Smooth muscle cell (in vitro differentiated cells): ENCODE results near the gene NCKAP5. TPM values are rescaled to one million over a fixed set of nuclear protein-coding genes. Genes with fewer than 3 reads are reported as not detected.

Experiments
- DNase-seq: peaks from one replicate; lab custom pipeline; 2025; ENCODE audit not compliant: unreplicated experiment; lab: John Stamatoyannopoulos, UW
- H2AFZ ChIP-seq: fragments of 200-600 bp; sonication (generic); 2 replicates; pipeline ENCODE4 v1.6.0; 2016; ENCODE audit warnings: antibody characterized with exemption, low read depth, mild to moderate bottlenecking
- H3F3A ChIP-seq: fragments of 200-600 bp; sonication (generic); 2 replicates; pipeline ENCODE4 v1.6.0; 2017; ENCODE audit warnings: antibody characterized with exemption, low read depth
- H3K27ac ChIP-seq: fragments of 200-600 bp; sonication (generic); 2 replicates; pipeline ENCODE4 v1.5.1; 2016; ENCODE audit warnings: low read depth, mild to moderate bottlenecking
- H3K27me3 ChIP-seq: fragments of 200-600 bp; sonication (generic); 2 replicates; pipeline ENCODE4 v1.6.1; 2016; ENCODE audit warnings: low read depth, mild to moderate bottlenecking
- H3K36me3 ChIP-seq: fragments of 200-600 bp; sonication (generic); 2 replicates; pipeline ENCODE4 v1.5.1; 2016; ENCODE audit warnings: low read depth
- H3K4me1 ChIP-seq: fragments of 200-600 bp; sonication (generic); 2 replicates; pipeline ENCODE4 v1.5.1; 2016; ENCODE audit warnings: low read depth
- H3K4me2 ChIP-seq: fragments of 200-600 bp; sonication (generic); 2 replicates; pipeline ENCODE4 v1.6.0; 2016; ENCODE audit warnings: mild to moderate bottlenecking
- H3K4me3 ChIP-seq: fragments of 200-600 bp; sonication (generic); 2 replicates; pipeline ENCODE4 v1.5.1; 2016; ENCODE audit warnings: mild to moderate bottlenecking
- H3K79me2 ChIP-seq: fragments of 200-600 bp; sonication (generic); 2 replicates; pipeline ENCODE4 v1.6.0; 2016; ENCODE audit warnings: low read depth, mild to moderate bottlenecking
- H3K9ac ChIP-seq: fragments of 200-600 bp; sonication (generic); 2 replicates; pipeline ENCODE4 v1.6.0; 2016; ENCODE audit warnings: low read depth
- H3K9me3 ChIP-seq: fragments of 200-600 bp; sonication (generic); replicated peaks from 2 replicates; pipeline ENCODE4 v1.5.1; 2016; ENCODE audit warnings: low read depth
- H4K20me1 ChIP-seq: fragments of 200-600 bp; sonication (generic); 2 replicates; pipeline ENCODE4 v1.6.0; 2016; ENCODE audit warnings: low read depth
- WGBS: methylation state at CpG from one replicate; pipeline ENCODE4 v1.1.7; 2016; ENCODE audit warnings: low lambda C conversion rate; 5-methylcytosine and 5-hydroxymethylcytosine counted together
- polyA plus RNA-seq: library from polyadenylated mRNA; unstranded; fragments of >200 nt; fragmentation: Nextera tagmentation; extraction: Ambion mirVana; gene quantifications from 2 replicates; pipeline ENCODE4 v1.2.1, GENCODE V29; 2016
- total RNA-seq: library from RNA; depleted of rRNA; stranded (reverse); fragments of >200 nt; gene quantifications from 2 replicates; pipeline ENCODE4 v1.2.3, GENCODE V29; 2014
- TF ChIP-seq, protein P1 (sequence below): fragments of 200-600 bp; sonication (generic); IDR thresholded peaks from 2 replicates; pipeline ENCODE4 v1.5.1; 2017; ENCODE audit warnings: borderline replicate concordance, mild to moderate bottlenecking, antibody characterized with exemption; ENCODE audit not compliant: insufficient read depth, poor library complexity, severe bottlenecking

The NCKAP5 gene
- total and polyA plus RNA-seq, 2 experiments from 2014 or later, result 4.6 to 9.5 TPM

DNA sequence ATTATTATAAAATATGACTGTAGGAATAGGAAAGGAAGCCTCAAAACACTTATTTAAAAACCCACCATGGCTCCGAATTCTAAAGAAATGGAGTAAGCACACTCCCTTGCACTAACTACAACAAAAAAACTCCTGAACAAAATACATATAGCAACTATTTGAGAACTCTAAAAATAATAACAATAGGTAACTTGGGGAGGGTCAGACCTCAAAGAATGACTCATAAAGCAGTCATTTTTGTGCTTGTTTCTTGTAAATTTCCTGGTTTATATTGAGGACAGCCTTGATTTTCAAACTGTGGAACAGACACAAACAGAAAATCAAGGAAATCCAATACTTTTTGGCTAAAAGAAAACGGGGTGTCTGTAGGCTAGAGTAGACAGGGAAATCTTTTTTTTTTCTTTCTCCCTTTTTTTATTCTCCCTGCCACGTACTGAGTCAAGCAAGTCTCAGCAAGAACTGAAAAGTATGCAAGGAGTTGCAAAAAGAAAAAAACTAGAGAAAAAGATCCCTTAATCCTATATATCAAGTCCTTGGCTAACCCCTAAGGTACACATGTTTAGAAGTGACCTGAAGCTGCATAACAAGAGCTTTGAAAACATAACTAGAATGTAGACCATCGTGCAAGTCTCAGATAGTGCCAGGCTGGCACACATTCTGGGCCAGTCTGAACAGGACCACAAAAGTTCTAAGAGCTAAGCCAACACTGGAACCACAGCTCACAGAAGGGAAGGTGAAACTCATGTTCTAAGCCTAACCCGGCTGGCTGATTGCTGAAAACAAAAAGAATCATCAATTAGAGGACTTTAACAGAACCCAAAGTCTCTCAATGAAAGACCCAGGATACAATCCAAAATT is 495.2 kb downstream of the NCKAP5 start:
- TF ChIP-seq, protein P1, sequence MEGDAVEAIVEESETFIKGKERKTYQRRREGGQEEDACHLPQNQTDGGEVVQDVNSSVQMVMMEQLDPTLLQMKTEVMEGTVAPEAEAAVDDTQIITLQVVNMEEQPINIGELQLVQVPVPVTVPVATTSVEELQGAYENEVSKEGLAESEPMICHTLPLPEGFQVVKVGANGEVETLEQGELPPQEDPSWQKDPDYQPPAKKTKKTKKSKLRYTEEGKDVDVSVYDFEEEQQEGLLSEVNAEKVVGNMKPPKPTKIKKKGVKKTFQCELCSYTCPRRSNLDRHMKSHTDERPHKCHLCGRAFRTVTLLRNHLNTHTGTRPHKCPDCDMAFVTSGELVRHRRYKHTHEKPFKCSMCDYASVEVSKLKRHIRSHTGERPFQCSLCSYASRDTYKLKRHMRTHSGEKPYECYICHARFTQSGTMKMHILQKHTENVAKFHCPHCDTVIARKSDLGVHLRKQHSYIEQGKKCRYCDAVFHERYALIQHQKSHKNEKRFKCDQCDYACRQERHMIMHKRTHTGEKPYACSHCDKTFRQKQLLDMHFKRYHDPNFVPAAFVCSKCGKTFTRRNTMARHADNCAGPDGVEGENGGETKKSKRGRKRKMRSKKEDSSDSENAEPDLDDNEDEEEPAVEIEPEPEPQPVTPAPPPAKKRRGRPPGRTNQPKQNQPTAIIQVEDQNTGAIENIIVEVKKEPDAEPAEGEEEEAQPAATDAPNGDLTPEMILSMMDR, result no peak
- no peaks in the 10 kb centered on the region for H3K9me3 ChIP-seq
- no peak overlapping the region for H3K27ac ChIP-seq
- H3K79me2 ChIP-seq, result no peaks in the 10 kb centered on the region
- H3K9ac ChIP-seq, result no peak overlapping the region
- no peaks in the 10 kb centered on the region for H3F3A ChIP-seq
- no peaks in the 10 kb centered on the region for H3K36me3 ChIP-seq
- no peak overlapping the region for H3K4me2 ChIP-seq
- no peaks in the 10 kb centered on the region for H3K27me3 ChIP-seq
- H3K4me3 ChIP-seq, result no peak overlapping the region
- WGBS, result 76% methylated on average over 5 of the region's 5 CpGs
- H4K20me1 ChIP-seq, result peaks cover 3% of the 10 kb centered on the region
- H3K4me1 ChIP-seq, result no peaks in the 10 kb centered on the region
- DNase-seq, result no peak
- no peak overlapping the region for H2AFZ ChIP-seq

DNA sequence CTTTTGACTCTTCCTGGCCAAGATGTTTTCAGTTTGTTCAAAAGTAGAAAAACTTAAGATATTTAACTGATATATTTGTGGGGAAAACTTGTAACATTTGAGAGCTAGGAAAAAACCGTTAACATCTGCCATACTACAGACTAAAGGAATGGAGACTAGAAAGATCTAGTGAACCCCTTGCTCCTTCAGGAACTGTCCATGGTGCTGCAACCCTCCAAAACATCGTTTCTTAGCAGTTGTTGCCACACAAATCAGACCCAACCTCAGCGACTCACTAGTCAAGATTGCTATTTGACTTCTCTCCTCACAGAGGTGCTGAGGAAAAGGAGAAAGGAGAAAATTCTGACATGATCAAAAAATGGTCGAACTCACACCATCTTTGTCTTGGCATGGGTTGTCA is 504.5 kb downstream of the NCKAP5 start:
- H3K27ac ChIP-seq, result no peak overlapping the region
- no peaks in the 10 kb centered on the region for H3K4me1 ChIP-seq
- no peak for DNase-seq
- H4K20me1 ChIP-seq, result peaks cover 21% of the 10 kb centered on the region
- H3K4me2 ChIP-seq, result no peak overlapping the region
- 28% methylated on average over 4 of the region's 4 CpGs for WGBS
- H3K4me3 ChIP-seq, result no peak overlapping the region
- H3K36me3 ChIP-seq, result no peaks in the 10 kb centered on the region
- no peaks in the 10 kb centered on the region for H3K27me3 ChIP-seq
- no peaks in the 10 kb centered on the region for H3F3A ChIP-seq
- no peaks in the 10 kb centered on the region for H3K79me2 ChIP-seq
- no peak overlapping the region for H3K9ac ChIP-seq
- no peak overlapping the region for H2AFZ ChIP-seq
- TF ChIP-seq, protein P1, result no peak
- no peaks in the 10 kb centered on the region for H3K9me3 ChIP-seq

DNA sequence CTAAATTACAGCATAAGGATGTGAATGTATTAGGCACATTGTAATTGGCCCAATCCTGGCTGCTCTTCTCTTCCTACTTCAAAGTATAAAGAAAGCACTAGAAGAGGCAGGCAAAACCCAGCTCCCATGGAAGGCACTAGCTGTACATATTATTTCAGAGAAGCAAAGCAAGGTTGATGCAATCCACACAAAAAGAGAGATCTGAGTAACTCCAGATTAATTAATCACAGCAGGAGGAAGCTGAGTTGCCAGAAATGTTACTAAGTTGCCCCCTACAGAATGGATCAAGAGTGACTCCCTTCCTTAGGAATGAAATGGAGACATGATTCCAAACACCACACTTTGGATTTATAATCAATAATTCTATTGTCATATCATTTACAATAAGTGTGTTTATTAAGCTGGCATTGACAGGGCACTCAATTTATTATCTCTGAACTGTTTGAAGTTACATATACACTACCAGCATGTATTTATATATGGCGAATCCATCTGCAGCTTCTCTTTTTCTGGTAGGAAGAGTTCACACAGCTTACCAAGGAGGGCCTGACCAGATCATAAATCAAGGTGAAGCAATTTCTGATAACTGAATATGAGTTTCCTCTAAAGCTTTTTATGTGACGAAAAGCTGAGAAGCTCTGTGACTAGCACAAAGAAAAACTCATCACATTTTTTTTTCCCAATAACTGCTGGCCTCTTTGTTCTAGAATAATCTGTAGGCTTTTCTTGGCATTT is 505.2 kb downstream of the NCKAP5 start:
- Histone ChIP-seq H3K4me3 (no peak overlapping the region), H3K4me1 (no peaks in the 10 kb centered on the region), H3K27ac (no peak overlapping the region), H3K36me3 (no peaks in the 10 kb centered on the region), H3K9ac (no peak overlapping the region), H3K4me2 (no peak overlapping the region), H3K27me3 (no peaks in the 10 kb centered on the region), H2AFZ (no peak overlapping the region), H3K79me2 (no peaks in the 10 kb centered on the region), H4K20me1 (peaks cover 21% of the 10 kb centered on the region), H3K9me3 (no peaks in the 10 kb centered on the region), H3F3A (no peaks in the 10 kb centered on the region)
- TF ChIP-seq, protein P1, result no peak
- DNase-seq, result no peak
- WGBS, result 97% methylated on average over 2 of the region's 2 CpGs
